HG03432 (cell line): ENCODE results near the gene SH3BP5.
A peak's percentile ranks its signal among the peaks of the same experiment; 100 is the strongest.

Source experiments
- ATAC-seq: cut with Tn5 transposase; IDR thresholded peaks from one replicate; pipeline ENCODE4 v1.9.1; 2021; ENCODE audit warnings: mild to moderate bottlenecking, moderate library complexity; ENCODE audit not compliant: unreplicated experiment

SH3BP5 gene

DNA sequence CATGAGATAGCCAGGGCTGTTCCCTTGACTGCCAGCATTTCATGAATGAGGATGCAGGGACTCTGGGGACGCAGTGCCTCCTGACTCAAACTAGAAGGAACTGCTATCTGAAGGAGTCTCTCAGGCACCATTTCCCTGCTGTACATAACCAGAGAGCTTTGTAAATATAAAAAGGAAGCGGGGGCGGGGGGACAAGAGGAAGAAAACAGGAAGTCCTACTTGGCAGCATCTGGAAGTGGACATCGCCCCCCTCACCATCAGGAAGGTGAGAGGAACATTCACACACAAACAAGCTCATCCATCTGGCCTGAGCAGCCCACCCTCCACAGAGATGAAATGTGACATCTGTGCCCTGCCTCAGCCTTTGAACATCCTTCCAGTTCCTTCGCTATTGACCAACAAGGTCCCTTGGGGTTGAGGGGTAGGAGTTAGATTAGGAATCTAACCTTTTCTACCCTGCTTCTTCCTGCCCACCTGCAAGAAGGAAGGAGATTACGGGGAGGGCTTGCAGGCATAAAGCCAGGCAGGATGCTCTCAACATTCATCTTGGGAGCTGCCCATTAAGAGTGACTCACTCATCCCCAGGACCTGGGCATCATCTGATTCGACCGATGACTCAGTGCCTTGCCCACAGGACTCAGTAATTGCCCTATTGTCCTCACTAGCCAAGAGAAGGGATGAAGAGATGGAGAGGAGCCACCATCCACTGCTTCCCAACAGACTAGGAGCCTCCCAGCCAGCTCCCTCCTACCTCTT is 31.9 kb downstream of the SH3BP5 start:
- ATAC-seq = no peak

- ATAC-seq = no peak
Observed at GRCh38 chr3:15299036-15299435, 33.4 kb downstream of the SH3BP5 start.

- ATAC-seq = no peak
Observed at GRCh38 chr3:15298504-15298903, 33.9 kb downstream of the SH3BP5 start.

- no peak for ATAC-seq
Observed at GRCh38 chr3:15297608-15298350, 34.6 kb downstream of the SH3BP5 start.

- ATAC-seq = no peak
Observed at GRCh38 chr3:15295506-15295905, 36.9 kb downstream of the SH3BP5 start.

GRCh38 chr3:15294929-15295328 is 37.5 kb downstream of the SH3BP5 start:
- no peak for ATAC-seq

DNA sequence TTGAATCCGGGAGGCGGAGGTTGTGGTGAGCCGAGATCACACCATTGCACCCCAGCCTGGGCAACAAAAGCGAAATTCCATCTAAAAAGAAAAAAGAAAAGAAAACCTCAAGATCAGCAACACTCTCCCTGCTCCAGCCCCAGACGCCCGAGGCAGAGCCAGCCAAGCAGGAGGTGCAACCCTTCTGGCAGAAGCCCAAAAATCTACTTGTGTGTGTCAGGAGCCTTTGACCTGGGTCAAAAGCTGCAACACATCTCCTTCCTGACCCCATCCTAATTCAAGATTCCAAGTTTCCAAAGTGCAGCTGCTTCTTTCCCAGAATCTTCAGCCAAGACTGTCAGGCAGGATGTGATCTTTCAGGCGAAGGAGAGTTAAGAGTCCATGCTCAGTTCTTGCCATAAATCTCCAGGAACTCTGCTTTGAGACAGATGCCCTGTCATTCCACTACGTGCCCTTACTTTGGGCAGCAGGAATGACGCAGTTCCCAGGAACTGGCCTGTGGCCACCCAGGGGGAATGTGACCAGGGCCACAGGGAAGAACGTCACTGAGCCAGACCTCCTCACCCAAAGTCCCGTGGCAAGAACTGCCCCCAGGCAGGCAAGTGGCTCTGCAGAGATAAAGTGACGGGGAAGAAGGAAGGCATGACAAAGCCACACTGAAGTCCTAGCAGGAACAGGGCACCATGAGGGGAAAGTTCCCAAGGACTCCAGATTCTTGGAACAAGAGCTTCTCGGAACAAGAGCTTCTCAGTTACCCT is 39.4 kb downstream of the SH3BP5 start:
- no peak for ATAC-seq

- ATAC-seq = peak; percentile 93
Observed at GRCh38 chr3:15291589-15292541, 40.5 kb downstream of the SH3BP5 start.

GRCh38 chr3:15290736-15291135 is 41.6 kb downstream of the SH3BP5 start:
- no peak for ATAC-seq

GRCh38 chr3:15289661-15290060 is 42.7 kb downstream of the SH3BP5 start:
- no peak for ATAC-seq

- no peak for ATAC-seq
Observed at GRCh38 chr3:15288331-15289035, 43.9 kb downstream of the SH3BP5 start.

DNA sequence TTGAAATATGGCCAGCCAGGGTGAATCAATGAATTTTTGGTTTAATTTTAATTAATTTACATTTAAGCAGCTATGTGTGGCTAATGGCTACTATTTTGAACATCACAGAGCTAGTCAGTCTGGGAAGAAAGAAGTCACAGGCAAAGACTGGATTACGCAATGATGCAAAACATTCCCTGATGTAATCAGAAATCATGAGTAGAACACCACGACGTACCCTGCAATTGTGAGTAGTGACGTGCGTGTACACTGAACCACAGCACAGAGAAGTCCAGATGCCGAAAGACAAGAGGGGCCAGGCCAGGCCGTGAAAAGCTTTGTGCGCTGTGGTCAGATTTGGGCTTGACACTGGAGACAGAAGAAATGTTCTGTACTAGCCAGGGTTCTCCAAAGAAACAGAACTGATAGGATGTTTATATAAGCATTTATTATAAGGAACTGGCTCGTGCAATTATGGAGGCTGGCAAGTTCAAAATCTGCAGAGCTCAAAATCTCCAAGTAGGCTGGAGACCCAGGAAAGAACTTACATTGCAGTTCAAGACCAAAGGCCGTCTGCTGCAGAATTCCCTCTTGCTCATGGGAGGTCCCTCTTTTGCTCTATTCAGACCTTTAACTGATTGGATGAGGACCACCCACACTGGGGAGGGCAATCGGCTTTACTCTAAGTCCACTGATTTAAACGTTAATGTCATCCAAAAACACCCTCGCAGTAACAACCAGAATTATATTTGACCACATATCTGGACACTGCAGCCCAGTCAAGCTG is 44.6 kb downstream of the SH3BP5 start:
- no peak for ATAC-seq

DNA sequence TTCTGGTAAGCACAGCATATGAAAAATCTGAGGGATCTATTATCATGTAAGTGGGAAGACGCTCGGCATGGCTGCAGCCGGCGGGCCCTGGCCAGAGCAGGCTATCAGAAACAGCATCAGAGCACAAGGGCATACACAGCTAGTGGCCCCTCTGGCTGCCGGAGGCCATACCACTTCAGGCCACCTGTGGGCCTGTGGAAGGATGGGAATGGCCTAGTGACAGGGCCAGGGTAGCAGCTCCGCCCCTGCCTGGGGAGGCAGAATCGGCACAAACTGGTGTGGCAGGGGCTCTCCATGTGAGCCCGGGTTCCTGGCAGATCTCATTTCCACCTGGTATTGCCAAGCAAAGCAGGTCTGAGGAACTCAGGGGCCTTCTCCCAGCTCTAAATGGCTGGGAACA is 46.4 kb downstream of the SH3BP5 start:
- no peak for ATAC-seq

DNA sequence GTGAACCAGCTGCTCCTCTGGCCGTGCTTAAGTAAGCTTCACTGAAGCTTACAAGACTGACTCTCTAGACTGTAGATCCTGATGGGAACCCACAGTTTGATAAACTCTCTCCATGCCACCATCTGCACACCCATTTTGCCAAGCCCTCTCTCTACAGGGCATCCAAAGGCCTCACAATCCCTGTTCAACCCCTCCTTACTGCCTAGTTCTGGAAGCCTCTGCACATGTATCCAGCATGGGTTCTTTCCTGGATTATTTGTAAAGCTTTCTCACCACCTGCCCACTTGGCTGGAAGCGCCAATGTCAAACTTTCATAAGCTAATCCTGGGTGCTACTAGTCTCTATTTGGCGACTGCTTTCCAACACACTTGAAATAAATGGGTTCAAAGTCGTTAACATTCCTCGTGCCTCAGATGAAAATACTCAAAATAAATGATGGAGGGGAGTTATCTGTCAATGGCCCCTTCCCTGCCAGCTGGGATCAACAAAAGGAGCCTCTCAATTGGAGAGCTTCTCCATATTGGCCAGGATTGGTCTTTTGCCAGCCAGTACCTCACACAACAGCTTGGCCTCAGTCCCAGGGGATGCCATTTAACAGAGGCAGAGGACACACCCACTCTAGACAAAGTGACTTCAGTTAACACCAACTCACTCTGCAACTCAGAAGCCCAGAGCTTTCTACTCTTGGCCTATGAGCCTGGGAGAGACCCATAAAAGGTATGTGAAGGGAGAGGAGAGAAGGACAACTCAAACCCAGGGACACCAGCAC is 48.1 kb downstream of the SH3BP5 start:
- peak; percentile 44 for ATAC-seq

DNA sequence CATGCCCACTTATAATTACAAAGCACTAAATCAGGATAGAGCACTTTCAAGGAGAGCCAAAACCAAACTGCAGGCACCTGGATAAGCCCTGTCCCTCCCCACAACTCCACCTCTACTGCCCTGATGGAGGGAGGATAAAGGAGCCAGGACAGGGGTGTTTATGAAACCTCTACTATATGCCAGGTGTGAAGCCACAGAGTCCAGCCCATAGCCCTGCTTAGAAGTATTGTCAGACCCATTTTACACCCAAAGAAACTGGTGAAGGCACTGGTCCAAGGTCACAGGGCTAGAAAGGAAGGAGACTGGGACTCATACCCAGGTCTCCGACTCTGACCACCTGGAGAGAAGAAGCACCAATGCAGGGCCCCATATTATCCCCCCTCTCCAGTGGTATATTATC is 48.7 kb downstream of the SH3BP5 start:
- peak; percentile 46 for ATAC-seq

GRCh38 chr3:15281817-15282216 is 50.6 kb downstream of the SH3BP5 start:
- ATAC-seq = no peak

DNA sequence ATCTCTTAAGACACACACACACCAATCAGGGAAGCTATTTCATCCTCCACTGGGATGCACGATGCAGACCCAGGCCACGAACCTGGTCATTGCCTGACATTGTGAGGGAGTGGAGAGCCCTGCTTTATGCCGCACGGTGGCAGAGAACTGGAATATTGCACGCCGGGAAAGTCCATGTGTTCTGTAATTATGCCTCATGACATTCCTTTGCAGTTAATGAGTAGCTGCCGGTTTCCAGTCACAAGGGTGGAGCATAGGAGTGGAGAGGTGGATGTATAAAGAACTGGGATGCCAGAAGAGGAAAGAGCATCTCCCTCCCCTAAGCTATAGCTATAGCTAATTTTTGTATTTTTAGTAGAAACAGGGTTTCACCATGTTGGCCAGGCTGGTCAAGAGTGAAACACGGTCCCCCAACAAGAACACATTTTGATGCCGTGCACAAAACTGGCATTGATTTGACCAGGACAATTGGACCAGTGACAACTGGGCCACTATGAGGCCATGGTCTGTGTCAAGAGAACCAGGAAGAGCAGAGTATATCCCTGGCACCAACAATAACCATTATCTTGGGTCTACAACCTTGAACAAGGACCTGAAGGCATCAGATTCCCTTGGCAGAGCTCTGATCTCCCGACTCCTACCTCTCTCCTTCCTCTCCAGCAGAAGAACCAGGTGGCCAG is 51.4 kb downstream of the SH3BP5 start:
- no peak for ATAC-seq
